ENCODE measurements around the gene CTNNA2. TPM values are rescaled to one million over a fixed set of nuclear protein-coding genes. Genes with fewer than 3 reads are reported as not detected.

The CTNNA2 gene
- total RNA-seq, 2 experiments from 2014 or later: not detected

DNA sequence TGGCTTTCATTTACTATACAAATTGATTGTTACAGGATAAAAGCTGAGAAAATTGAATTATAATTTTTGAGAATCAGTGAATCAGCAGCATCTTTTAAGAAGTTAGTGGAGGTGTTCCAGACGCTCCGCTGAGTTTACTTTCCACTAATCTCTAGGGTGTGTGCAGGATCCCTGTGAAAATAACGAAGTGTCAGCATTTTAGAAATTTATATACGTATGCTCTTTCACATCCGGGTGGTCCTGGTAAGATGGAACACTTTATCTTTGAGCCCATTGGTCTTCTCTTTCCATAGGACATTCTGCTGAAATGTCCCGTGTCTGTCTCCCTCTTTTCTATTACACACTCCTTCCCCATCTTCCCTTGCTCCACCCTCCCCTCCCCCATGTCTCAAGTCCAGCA lies 1060.3 kb downstream of the CTNNA2 start:
- ChIA-PET CTCF (no interaction called here), POLR2A (no interaction called here)
- Mint-ChIP-seq H3K27ac (no peak overlapping the region), H3K4me1 (no peaks in the 10 kb centered on the region), H3K27me3 (no peaks in the 10 kb centered on the region), H3K4me3 (no peak overlapping the region), H3K9me3 (peaks cover 4% of the 10 kb centered on the region), H3K36me3 (ENCODE audit: low read depth) (no peaks in the 10 kb centered on the region)
- no peak for DNase-seq

- POLR2A ChIA-PET: no interaction called here
- no peaks in the 10 kb centered on the region for H3K4me1 Mint-ChIP-seq
- CTCF ChIA-PET: no interaction called here
- H3K27me3 Mint-ChIP-seq: no peaks in the 10 kb centered on the region
- no peaks in the 10 kb centered on the region for H3K36me3 Mint-ChIP-seq (ENCODE audit: low read depth)
- no peak for DNase-seq
- H3K27ac Mint-ChIP-seq: no peak overlapping the region
- no peak overlapping the region for H3K4me3 Mint-ChIP-seq
- no peaks in the 10 kb centered on the region for H3K9me3 Mint-ChIP-seq
These were observed 1061.1 kb downstream of the CTNNA2 start for GRCh38 chr2:80573950-80574349.

GRCh38 chr2:80579756-80580155 lies 1066.9 kb downstream of the CTNNA2 start:
- H3K27me3 Mint-ChIP-seq: no peaks in the 10 kb centered on the region
- H3K4me1 Mint-ChIP-seq: no peaks in the 10 kb centered on the region

GRCh38 chr2:80591233-80591632 lies 1078.4 kb downstream of the CTNNA2 start:
- Mint-ChIP-seq H3K4me3 (no peak overlapping the region), H3K4me1 (no peaks in the 10 kb centered on the region), H3K36me3 (ENCODE audit: low read depth) (no peaks in the 10 kb centered on the region), H3K27ac (no peak overlapping the region), H3K27me3 (no peaks in the 10 kb centered on the region), H3K9me3 (peaks cover 11% of the 10 kb centered on the region)
- ChIA-PET POLR2A (no interaction called here), CTCF (no interaction called here)
- no peak for DNase-seq

More at GRCh38 chr2:80579756-80580155, 1066.9 kb downstream of the CTNNA2 start:
- CTCF ChIA-PET: no interaction called here
- Mint-ChIP-seq H3K4me3 (no peak overlapping the region), H3K27ac (no peak overlapping the region), H3K9me3 (no peaks in the 10 kb centered on the region), H3K36me3 (ENCODE audit: low read depth) (no peaks in the 10 kb centered on the region)
- DNase-seq: no peak
- POLR2A ChIA-PET: no interaction called here

DNA sequence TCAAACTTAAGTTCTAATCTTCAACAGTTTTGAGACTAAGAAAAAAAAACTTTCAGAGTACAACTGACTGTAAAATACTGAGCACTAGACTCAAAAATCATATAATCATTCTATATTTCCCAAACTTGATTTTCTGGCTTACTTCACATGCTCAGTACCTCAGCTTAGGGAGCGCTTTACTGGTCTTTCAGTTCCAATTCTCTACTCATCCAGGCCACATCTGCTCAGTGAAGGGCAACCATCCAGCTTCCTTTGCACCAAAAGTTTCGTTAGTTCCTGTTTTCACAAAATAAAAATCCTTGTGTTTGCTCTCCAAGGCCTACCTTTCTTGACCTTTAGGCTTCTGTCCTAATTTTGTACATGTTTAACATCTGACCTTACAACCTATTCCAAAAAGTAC lies 1079.3 kb downstream of the CTNNA2 start:
- Mint-ChIP-seq H3K4me3 (no peak overlapping the region), H3K36me3 (ENCODE audit: low read depth) (no peaks in the 10 kb centered on the region), H3K27me3 (no peaks in the 10 kb centered on the region), H3K4me1 (no peaks in the 10 kb centered on the region), H3K27ac (no peak overlapping the region), H3K9me3 (peaks cover 15% of the 10 kb centered on the region)
- no peak for DNase-seq
- CTCF ChIA-PET: interaction anchor here (0.7 kb wide), 1 partner anchor 1012 kb away, joined by 3 read pairs; no protein-coding TSS in a partner anchor
- POLR2A ChIA-PET: no interaction called here

DNA sequence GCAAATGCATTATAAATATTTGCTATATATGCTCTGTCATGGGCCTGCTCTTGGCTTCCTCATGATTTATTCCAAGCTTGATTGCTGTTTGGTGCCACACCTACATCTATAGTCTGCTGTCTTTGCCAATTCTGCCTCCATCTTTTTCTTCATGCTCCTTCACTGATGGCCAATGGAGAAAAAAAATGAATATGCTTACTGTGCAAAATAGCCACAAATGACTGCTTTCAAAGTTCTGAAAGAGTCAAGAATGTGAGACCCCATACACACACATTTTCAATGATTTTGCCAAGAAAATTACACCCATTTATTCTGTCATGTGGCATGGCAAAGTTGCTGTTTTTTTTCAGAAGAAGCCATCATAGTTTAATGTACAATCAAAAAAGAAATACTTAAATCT lies 1097.3 kb downstream of the CTNNA2 start:
- no peak for DNase-seq
- H3K9me3 Mint-ChIP-seq: peaks cover 4% of the 10 kb centered on the region
- POLR2A ChIA-PET: no interaction called here
- H3K4me3 Mint-ChIP-seq: no peak overlapping the region
- H3K27ac Mint-ChIP-seq: no peak overlapping the region
- H3K27me3 Mint-ChIP-seq: no peaks in the 10 kb centered on the region
- H3K36me3 Mint-ChIP-seq (ENCODE audit: low read depth): no peaks in the 10 kb centered on the region
- no peaks in the 10 kb centered on the region for H3K4me1 Mint-ChIP-seq
- CTCF ChIA-PET: no interaction called here

DNA sequence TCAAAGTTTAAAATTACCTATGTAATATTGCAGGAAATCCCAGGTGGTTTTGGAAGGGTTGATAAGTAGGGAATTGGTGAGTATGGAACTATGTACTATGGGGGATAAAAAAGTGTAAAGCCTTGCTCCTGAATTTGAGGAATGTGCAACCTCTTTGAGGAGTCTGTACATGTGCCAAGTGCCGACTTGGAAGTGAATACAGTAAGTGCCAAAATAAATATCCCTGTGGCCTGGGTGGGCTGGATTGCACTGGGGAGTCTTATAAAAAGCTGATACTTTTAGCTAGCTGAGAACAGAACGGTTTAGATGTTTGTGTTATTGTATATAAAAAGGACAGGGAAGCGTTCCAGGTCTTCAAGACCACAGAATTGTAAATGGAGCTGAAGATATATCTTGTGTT lies 1108.8 kb downstream of the CTNNA2 start:
- H3K36me3 Mint-ChIP-seq (ENCODE audit: low read depth): no peaks in the 10 kb centered on the region
- no peak for DNase-seq
- no peak overlapping the region for H3K27ac Mint-ChIP-seq
- no peak overlapping the region for H3K4me3 Mint-ChIP-seq
- POLR2A ChIA-PET: no interaction called here
- CTCF ChIA-PET: no interaction called here
- H3K4me1 Mint-ChIP-seq: no peaks in the 10 kb centered on the region
- H3K9me3 Mint-ChIP-seq: peaks cover 17% of the 10 kb centered on the region
- no peaks in the 10 kb centered on the region for H3K27me3 Mint-ChIP-seq

DNA sequence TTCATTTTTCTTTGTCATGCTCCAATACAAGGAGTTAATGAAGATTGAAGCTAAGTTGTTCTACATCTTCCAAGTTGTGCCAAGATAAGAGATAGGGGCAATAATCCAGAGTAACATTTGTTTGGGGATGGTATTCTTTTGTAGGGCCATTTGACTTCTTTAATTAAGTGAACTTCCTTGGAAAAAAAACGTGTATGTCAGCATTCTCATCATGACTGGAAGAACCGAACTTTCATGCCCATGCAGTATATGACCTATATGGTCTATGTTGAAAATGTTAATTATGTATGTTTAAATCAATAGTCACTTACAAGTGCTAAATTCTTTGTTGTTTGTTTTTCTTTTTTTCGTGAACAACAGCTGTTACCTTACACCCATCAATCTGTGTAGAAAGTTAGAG lies 1111.2 kb downstream of the CTNNA2 start:
- Mint-ChIP-seq H3K4me3 (no peak overlapping the region), H3K27ac (no peak overlapping the region), H3K9me3 (peaks cover 22% of the 10 kb centered on the region), H3K36me3 (ENCODE audit: low read depth) (no peaks in the 10 kb centered on the region), H3K27me3 (no peaks in the 10 kb centered on the region), H3K4me1 (no peaks in the 10 kb centered on the region)
- CTCF ChIA-PET: no interaction called here
- no peak for DNase-seq
- POLR2A ChIA-PET: no interaction called here

DNA sequence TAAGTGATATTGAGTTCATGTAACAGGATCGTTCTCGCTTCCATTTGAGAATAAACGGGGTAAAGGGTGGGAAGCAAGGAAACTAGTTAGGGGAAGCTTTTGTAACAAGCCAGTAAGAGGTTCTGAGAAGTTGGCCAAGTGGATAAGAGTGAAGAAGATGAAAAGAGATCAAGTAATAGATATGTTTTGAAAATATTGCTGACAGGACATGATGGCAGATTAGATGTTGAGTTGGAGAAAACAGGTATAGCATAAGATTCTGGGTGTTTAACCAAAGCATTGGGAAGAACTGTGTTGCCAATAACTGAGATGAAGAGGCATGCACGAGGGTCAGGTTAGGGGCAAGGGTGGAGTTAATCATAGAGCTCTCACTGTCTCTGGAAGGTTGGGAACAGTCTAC lies 1121.7 kb downstream of the CTNNA2 start:
- Mint-ChIP-seq H3K4me1 (no peaks in the 10 kb centered on the region), H3K4me3 (no peak overlapping the region), H3K27me3 (no peaks in the 10 kb centered on the region), H3K36me3 (ENCODE audit: low read depth) (no peaks in the 10 kb centered on the region), H3K9me3 (peaks cover 4% of the 10 kb centered on the region), H3K27ac (no peak overlapping the region)
- DNase-seq: no peak
- ChIA-PET POLR2A (no interaction called here), CTCF (no interaction called here)

- POLR2A ChIA-PET: no interaction called here
- H3K9me3 Mint-ChIP-seq: peaks cover 4% of the 10 kb centered on the region
These were observed 1125.9 kb downstream of the CTNNA2 start for GRCh38 chr2:80638783-80639182.

DNA sequence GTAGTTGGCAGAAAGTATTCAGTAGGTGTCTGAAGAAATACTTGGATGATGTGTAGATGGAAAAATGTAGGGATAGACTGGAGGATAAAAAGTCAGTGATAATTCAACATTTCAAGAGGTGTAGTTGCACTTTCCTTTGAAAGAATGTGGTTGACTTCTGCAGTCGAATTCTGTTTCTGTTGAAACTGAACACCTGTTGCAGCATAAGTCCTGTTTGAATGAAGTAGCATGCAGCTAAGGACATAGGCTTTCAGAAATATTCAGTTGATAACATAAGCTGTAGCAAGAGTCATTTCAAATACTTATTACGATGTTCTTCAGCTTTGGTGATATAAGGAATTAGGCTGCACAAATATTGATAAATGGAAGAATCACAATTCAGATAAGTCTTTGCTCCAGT lies 1129.6 kb downstream of the CTNNA2 start:
- H3K36me3 Mint-ChIP-seq (ENCODE audit: low read depth): no peaks in the 10 kb centered on the region
- no peaks in the 10 kb centered on the region for H3K4me1 Mint-ChIP-seq
- no peak for DNase-seq
- H3K4me3 Mint-ChIP-seq: no peak overlapping the region
- CTCF ChIA-PET: interaction anchor here (1.2 kb wide), 1 partner anchor 19 kb away, joined by 6 read pairs; no protein-coding TSS in a partner anchor
- H3K27ac Mint-ChIP-seq: no peak overlapping the region
- H3K9me3 Mint-ChIP-seq: peaks cover 12% of the 10 kb centered on the region
- POLR2A ChIA-PET: no interaction called here
- H3K27me3 Mint-ChIP-seq: no peaks in the 10 kb centered on the region

More at GRCh38 chr2:80638783-80639182, 1125.9 kb downstream of the CTNNA2 start:
- CTCF ChIA-PET: no interaction called here
- DNase-seq: no peak
- H3K27ac Mint-ChIP-seq: no peak overlapping the region
- no peak overlapping the region for H3K4me3 Mint-ChIP-seq
- no peaks in the 10 kb centered on the region for H3K27me3 Mint-ChIP-seq
- H3K4me1 Mint-ChIP-seq: no peaks in the 10 kb centered on the region
- no peaks in the 10 kb centered on the region for H3K36me3 Mint-ChIP-seq (ENCODE audit: low read depth)

GRCh38 chr2:80643598-80643997 lies 1130.7 kb downstream of the CTNNA2 start:
- Mint-ChIP-seq H3K9me3 (peaks cover 12% of the 10 kb centered on the region), H3K27ac (no peak overlapping the region), H3K4me1 (no peaks in the 10 kb centered on the region), H3K4me3 (no peak overlapping the region), H3K36me3 (ENCODE audit: low read depth) (no peaks in the 10 kb centered on the region), H3K27me3 (no peaks in the 10 kb centered on the region)
- DNase-seq: no peak
- ChIA-PET POLR2A (no interaction called here), CTCF (no interaction called here)

GRCh38 chr2:80651435-80651834 lies 1138.6 kb downstream of the CTNNA2 start:
- Mint-ChIP-seq H3K27me3 (no peaks in the 10 kb centered on the region), H3K4me1 (no peaks in the 10 kb centered on the region), H3K27ac (no peak overlapping the region), H3K4me3 (no peak overlapping the region), H3K9me3 (peaks cover 4% of the 10 kb centered on the region), H3K36me3 (ENCODE audit: low read depth) (no peaks in the 10 kb centered on the region)
- CTCF ChIA-PET: no interaction called here
- DNase-seq: no peak
- POLR2A ChIA-PET: no interaction called here

DNA sequence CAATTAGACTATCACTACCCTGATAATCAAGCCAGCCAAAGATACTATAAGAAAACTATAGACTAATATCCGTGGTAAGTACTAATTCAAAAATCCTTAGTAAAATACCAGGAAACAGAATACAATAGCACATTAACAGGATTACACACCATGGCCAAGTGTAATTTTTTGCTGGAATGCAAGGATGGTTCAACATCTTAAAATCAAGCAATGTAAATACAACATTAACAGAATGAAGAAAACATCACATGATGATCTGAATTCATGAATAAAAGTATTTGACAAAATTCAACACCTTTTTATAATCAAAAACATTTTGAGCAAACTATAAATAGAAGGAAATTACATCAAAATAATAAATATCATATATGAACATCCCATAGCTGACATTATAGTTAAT lies 1142.4 kb downstream of the CTNNA2 start:
- Mint-ChIP-seq H3K9me3 (peaks cover 6% of the 10 kb centered on the region), H3K27me3 (no peaks in the 10 kb centered on the region), H3K4me1 (no peaks in the 10 kb centered on the region), H3K4me3 (no peak overlapping the region), H3K27ac (no peak overlapping the region), H3K36me3 (ENCODE audit: low read depth) (no peaks in the 10 kb centered on the region)
- ChIA-PET CTCF (no interaction called here), POLR2A (no interaction called here)
- DNase-seq: no peak

DNA sequence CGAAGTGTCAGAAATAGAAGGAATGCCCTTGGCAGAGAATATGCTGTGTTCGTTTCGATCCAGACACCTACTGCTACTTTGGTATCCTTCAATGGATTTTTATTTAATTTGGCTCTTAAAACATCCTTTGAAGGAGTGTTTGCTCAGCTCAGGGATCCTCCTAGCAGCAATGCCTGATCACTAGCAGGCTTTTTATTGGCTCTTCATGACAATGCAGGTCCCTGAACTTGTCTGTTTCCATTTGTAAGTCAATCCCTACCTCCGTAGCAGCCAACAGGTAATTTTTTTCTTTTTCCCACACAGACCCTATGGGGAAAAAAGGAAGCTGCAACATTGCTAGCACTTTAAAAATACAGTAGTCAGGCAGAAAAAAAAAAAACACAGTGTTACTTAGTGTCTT lies 1157.9 kb downstream of the CTNNA2 start:
- Mint-ChIP-seq H3K27me3 (no peaks in the 10 kb centered on the region), H3K36me3 (ENCODE audit: low read depth) (no peaks in the 10 kb centered on the region), H3K4me3 (no peak overlapping the region), H3K27ac (no peak overlapping the region), H3K9me3 (peaks cover 4% of the 10 kb centered on the region), H3K4me1 (no peaks in the 10 kb centered on the region)
- POLR2A ChIA-PET: no interaction called here
- CTCF ChIA-PET: no interaction called here
- DNase-seq: no peak
